ENCODE results near the gene HOXD13.

Gene HOXD13

DNA sequence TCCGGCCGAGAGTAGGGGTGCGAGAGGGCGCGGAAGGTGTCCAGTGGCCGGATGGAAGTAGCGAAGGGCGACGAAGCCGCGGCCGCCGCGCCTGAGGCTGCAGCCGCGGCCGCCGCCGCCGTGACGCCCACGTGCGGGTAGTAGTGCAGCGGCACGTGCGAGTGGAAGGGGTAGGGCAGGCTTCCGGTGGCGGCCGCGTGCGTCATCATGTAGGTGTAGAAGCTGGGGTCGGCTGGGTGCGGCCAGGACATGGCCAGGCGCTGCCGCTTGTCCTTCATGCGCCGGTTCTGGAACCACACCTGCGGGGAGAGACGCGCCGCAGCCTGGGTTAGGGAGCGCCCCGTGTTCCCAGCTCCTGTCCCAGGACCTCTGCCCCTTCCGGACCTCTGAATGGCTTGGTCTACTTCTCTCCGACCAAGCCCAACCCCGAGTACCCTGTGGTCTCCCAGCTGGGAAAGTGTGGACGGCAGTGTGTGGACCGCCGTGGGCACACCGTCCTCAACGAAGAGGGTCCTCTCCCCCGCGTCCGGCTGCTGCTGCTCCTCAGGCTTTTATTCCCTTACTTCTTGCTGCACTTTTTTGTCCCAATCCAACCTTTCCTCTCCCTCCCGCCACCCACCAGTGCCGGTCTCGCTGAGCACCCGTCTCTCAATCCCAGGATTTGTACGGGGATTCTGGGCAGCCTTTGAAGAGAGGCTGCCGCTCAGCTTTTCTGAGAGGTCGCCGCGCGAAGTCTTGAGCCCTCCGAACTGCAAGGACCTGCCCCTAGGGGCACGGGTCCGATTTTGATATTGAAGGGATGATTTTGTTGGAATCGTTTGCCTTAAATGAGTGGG is 11.8 kb upstream of the HOXD13 start:
- DNase-seq (ENCODE audit: insufficient read length, low spot score): no peak
- no peak for FAIRE-seq

DNA sequence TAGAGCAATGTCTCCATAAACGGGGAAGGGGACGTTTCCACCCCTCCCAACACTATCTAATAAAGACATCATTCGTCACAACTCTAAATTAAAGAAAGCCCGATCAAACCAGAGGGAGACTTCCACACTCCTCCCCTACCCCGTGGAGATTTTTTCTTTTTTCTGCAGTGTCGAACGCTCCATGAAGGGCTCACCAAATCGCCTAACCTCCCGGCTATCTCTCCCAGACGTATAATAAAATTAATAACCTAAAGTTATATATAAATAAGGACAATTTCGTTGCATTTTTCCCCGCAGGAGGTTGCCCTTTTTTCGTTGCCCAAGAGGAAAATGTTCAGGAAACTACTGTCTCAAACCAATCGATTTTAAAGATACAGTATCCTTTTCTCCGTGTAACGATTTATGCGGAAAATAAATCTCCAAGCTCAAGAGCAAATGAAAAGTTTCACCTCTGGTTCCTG is 11.1 kb upstream of the HOXD13 start:
- FAIRE-seq (no peak), DNase-seq (ENCODE audit: insufficient read length, low spot score) (no peak)

DNA sequence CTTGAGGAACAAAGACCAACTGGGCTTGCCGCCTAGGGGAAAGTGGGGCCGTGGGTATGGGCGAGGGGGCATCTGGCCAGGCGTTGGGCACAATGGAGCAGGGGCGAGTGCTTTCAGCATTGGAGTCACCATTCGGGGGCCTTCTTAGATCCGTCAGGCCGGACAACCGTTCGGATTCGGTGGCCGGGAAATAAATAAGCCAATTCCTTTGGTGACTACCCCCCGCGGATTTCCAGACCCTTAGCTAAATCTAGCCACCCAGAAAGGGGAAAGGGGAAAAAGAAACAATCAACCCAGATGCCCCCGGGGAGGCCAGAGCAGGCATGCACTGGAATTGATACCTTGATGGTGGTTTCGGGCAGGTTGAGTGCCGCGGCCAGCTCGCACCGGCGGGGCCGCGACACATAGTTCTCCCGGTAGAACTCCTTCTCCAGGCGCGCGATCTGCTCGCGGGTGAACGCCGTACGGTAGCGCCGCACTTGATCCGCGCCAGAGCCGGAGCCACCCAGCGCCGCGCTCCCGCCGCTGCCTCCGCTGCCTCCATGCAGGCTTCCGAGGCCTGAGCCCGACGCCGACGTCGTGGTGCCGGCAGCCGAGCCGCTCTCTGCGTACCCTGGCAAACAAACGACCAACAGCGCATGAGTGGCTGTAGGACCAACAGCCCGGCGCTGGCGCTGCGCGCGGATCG is 10.5 kb upstream of the HOXD13 start:
- DNase-seq (ENCODE audit: insufficient read length, low spot score): no peak
- FAIRE-seq: no peak

DNA sequence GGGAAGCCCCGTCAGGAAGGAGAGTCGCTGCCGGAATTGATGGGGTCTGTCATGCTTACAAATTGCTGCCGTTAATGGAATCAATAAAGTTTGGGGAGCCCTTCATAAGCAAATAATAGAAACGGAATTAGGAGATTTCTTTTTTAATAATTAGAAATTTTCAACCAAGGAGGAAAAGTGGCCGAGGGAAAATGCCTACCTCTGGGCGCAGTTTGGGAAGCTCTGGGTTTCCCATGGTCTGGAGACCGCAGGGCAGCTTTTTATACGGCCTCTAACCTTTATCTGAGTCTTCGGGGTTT is 10.0 kb upstream of the HOXD13 start:
- DNase-seq (ENCODE audit: insufficient read length, low spot score) (no peak), FAIRE-seq (no peak)

DNA sequence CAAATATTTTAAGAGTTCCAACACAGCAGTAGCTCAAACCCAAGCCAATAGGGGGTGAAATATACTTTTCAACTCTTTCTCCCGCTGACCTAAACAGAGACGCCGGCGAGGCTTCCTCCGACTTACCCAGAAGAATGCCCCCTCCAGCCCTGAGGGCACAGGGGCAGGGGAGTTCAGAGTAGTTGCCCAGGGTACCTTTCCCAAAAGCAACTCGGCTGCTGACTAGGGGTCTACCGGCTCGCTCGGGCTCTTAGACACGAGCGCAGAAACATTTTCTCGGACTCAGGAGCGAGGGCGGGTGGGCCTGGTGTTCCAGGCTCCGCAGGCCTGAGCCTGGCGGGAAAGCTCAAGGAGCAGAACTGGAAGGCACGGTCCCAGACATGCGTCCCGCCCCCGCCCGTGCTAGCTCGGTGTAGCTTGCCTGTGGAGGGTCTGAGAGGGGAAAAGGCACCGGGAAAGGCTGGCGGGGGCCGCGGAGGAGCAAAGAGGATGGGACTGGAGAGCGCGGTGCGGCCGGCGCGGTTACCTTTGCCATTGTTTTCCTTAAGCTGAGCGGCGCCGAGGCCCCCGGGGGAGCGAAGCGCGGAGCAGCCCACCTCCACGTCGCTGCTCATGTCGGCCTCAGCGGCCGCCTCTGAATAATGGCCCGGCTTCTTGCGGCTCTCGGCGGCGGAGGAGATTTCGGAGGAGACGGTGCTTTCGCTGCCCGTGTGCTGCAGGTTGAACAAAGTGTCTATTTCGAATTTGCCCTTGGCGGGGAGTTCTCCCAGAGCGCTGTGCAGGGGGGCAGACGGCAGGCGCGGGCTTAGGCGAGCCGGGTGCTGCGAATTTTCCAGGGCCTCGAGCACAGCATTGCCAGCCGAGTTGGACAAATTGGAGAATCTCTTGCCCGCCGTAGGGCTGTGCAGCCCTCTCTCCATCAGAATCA is 9.4 kb upstream of the HOXD13 start:
- FAIRE-seq: no peak

DNA sequence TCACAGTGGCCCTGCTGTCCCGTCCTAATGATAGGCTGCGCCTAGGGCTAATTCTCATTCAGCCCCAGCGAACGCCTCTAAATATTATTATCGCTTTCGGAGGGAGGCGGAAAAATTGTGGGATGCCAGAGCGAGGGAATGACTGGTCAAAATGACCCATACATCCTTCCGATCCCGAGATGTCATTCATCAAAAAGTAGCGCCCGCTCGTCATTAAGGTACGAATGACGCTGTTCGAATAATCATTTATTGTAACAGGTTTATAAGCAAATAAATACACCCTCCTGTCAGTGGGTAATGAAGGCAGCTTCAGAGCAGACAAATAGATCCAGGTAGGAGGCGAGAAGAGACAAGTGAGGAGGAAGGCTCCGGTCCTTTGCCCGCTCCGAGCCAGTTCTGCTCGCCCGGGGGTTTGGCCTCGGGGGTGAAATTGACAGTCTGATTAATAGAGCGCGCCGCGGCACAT is 8.7 kb upstream of the HOXD13 start, which contains the start of gene EVX2:
Gene EVX2, minus strand, starts transcription at position 167 of the 466 bp plus-strand sequence. CDS start 186 bp downstream, outside the sequence.
- DNase-seq (ENCODE audit: insufficient read length, low spot score) (no peak), FAIRE-seq (no peak)

More for the DNA sequence above, 9.4 kb upstream of the HOXD13 start:
- no peak for DNase-seq (ENCODE audit: insufficient read length, low spot score)

DNA sequence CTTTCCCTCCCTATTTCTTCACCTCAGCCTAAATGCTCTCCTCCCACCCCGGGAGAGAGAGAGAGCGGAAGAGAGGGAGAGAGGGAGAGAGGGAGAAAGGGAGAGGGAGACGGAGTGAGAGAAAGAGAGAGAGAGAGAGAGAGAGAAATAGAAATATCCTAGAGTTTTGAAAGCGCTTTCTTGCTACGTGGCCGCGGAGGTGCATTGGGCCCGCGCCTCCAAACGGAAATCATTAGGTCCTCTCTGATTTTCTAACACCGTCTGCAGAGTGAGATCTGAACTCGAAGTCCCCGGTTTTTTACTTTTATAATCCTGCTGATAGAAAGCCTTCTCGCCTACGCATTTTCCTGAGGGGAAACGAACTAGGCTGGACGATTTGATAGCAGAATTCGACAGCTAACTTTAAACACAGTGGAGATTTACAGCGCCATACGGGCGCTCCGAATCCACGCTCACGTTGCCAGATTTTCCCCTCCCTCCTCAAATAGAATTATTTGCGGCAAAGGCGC is 7.9 kb upstream of the HOXD13 start:
- DNase-seq (ENCODE audit: insufficient read length, low spot score) (no peak), FAIRE-seq (no peak)

DNA sequence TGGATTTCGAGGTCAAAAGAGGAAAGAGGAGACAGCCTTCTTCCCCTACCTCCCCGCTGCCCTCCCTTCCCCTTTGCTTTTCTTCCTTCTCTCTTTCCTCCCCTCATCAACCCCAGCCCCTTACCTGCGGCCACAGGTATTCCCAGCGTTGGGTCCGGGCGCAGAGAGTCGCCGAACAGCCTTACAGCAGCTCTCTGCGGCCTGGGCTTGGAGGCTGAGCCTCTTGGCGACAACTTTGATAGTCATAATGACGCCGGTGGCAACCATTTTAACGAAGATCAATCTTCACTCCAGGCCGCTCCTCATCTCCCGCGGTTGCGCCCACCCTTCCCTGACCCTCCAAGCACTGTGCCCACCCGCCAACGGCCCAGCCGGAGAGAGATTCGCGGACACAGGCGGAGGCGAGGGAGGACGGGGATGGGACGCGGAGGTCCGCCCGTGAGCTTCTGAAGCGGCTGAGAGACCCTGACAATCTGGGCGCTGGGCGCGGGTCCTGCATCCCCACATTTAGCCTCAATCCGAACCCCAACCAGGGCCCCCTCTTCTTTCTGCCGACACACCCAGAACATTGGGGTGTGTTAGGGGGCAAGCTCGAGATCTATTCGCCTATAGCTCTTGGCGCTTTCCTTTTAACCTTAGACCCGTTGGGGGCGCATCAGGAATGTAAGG is 7.3 kb upstream of the HOXD13 start:
- FAIRE-seq (no peak), DNase-seq (ENCODE audit: insufficient read length, low spot score) (no peak)

DNA sequence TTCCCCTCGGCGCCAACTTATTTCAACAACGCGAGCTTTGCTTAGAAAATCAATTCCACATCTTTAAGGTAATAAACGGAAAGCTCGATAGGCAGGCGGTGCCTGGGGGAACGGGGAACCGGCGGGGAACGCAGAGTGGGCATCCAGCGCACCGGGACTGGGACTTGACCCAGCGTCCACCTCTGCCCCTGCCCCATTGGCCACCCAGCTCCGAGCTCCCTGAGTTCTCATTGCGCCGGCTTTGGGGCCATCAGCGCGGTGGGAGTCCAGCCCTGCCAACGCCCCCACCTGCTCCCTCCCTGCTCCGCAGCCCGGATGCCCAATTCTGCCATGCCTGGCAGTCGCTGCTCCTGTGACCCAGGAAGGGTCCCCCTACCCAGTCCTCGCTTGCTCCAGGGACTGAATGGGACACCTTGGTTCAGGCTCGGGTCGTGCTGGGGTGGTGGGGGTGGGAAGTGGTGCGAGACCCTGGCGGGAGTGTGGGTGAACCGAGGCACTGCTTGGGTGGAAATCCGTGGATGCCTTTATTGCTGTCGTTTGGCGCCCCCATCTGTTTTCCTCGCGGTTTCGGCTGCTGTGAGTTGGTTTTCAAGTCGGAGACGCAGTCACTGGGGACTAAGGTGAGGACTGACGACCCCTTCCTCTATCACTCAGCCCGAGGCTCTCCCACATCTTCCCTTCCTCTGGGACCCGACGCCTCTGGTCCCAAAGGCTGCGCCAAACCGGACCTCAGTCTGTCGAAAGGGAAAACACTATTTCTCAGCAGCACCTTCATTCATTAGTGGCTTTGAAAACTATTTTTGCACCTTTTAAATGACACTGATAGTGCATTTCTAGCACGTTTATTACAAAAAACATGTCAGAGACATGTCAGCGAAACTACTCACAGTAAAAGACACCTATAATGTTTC is 6.4 kb upstream of the HOXD13 start:
- DNase-seq (ENCODE audit: insufficient read length, low spot score) (peak; percentile 51), FAIRE-seq (no peak)

DNA sequence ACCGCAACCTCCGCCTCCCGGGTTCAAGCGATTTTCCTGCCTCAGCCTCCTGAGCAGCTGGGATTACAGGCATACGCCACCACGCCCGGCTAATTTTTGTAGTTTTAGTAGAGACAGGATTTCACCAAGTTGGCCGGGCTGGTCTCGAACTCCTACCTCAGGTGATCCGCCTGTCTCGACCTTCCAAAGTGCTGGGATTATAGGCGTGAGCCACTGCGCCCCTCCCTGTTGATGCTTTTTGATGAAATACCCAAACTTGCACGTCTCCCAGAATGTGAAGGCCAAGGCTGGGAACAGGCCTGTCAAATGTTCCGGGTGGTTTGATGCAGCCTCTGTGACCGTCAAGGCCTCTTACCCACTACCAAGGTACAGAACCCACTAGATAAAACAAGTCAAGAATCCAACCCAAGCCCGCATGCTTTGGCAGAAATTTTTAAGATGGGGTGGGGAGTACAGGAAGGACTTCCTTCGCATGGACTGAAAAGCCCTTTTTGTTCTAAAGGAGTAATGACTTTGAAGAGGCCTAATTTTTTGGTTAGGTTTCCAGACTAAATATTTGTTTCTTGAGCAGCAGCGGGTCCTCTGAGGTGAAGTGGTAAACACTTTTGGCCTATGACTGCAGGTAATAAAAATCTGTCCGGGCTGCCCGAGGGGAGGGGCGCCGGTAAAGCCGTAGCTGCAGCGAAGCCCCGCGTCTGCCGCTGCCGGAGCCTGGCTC is 5.0 kb upstream of the HOXD13 start:
- no peak for DNase-seq (ENCODE audit: insufficient read length, low spot score)
- FAIRE-seq: no peak

DNA sequence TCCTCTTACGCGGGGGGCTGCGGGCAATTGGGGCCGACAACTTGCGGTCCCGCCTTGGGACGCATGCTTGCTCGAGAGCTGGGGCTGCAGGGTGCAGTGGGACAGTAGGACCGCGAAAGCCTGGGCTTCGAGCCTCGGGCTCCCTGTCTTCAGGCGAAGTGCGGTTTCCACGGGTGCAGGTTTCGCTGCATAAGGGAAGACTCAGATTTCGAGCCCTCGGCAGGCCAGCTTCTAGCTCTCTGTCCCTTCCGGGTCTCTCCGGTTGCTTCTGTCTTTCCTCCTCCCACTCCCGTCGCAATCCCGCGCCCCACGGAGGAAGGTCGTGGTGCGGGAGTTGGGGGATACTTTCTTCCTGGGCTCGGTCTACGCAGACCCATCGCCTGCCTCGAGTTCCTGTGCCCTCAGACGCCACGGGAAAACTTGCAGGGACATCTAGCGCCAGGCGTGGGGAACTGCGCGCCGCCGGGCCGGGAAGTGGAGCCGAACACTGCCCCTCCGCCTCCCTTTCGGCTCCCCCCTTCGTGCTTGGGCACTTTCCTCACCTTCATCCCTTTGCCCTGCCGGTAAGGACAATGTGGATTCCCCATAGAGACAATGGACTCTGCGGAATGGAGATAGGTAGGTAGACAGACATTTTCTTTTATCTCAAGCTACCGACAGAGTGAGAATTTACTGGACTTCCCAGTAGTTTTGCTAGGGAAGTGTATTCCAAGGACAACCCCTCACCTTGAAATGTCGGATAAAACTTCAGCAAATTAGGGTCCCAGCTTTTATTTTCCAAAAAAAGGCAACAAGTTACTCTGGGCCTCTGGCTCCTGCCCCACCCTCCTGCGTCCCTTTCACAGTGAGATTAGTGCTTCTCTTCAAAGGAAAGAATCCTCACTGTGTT is 4.2 kb upstream of the HOXD13 start:
- DNase-seq (ENCODE audit: insufficient read length, low spot score) (peak; percentile 52), FAIRE-seq (peak; percentile 68)

DNA sequence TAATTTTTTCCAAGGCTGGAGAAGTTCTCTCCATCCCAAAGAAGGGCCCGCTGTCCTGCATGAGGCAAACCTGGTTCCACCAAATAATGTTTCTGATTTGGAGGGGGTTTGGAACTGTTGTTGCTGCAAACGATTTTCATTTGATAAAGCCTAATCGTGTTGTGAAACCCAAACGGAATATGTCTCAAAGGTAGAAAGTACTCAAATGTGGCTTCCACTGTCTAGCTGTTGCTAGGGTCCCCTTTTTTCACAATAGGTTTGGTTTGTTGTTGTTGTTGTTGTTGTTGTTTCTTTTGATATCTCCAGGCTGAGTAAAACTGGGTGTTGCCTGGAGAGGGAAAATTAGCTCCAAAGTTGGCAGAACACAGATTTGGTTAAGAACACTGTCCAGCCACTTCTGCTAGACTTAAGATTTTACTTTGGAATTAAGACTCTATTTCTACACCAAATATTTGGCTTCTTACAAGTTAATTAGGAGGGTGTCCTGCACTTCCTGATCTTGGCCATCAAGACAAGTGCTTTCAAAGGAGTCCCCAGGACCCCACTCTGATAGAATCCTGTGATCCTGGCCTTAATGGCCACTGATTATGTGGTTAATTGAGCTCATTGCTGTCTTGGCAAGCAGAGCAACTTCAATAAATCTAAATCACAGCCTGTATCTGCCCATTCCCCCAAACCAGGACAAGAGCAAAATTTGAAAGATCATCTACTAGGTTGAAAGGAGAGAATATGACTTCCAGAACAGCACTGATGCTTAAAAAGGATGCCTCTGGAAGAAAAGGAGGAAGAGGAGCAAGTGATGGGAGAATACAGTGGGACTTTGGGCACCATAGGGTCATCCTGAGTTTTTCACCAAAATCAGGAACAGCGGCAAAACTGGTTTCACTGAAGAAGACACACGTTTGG is 3.3 kb upstream of the HOXD13 start:
- FAIRE-seq: no peak

DNA sequence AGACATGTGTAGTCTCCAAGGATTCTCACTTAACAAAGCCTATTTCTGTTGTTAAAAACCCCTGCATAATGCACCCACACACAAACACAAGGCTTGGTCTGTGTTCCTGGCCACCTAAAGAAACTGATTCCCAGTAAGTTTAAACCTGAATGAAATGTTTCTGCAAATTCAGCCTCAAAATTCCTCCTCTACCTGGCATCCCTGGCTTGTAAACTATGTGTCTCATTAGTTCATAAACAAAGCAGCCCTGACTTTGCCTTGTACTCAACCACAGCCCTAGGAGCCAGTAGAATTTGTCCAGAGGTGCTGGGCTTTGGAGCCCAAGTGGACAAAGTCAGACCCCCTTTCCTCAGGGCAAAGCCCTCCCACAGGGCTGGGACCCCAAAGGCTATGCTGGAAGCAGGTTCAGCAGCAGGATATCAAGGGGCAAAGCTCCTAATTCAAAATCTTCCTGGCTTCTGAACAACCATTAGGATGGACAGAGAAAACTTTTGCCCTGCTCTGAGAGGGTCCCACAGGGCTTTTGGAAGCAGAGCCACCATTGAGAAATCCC is 2.6 kb upstream of the HOXD13 start:
- DNase-seq (ENCODE audit: insufficient read length, low spot score) (no peak), FAIRE-seq (no peak)

More for the DNA sequence above, 3.3 kb upstream of the HOXD13 start:
- DNase-seq (ENCODE audit: insufficient read length, low spot score): no peak

DNA sequence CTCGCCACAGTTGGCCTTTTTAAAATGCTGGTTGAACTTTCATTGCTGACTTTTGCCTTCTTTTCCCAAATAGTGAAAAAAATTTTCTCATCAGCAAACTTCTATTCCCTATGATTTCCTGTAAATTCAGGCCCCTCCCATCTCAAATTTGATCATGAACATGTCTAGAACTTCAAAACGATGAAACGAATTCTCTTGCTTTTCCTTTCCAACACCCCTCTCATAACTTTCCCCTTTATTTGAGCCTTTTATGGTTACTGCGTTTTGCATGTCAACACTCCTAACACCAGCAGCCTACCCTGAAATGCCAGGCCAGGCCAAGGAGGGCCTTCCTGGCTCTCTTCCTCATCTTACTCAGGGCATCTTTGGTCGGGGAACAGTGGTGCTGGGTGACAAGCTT is 1.7 kb upstream of the HOXD13 start:
- DNase-seq (ENCODE audit: insufficient read length, low spot score): no peak
- no peak for FAIRE-seq

DNA sequence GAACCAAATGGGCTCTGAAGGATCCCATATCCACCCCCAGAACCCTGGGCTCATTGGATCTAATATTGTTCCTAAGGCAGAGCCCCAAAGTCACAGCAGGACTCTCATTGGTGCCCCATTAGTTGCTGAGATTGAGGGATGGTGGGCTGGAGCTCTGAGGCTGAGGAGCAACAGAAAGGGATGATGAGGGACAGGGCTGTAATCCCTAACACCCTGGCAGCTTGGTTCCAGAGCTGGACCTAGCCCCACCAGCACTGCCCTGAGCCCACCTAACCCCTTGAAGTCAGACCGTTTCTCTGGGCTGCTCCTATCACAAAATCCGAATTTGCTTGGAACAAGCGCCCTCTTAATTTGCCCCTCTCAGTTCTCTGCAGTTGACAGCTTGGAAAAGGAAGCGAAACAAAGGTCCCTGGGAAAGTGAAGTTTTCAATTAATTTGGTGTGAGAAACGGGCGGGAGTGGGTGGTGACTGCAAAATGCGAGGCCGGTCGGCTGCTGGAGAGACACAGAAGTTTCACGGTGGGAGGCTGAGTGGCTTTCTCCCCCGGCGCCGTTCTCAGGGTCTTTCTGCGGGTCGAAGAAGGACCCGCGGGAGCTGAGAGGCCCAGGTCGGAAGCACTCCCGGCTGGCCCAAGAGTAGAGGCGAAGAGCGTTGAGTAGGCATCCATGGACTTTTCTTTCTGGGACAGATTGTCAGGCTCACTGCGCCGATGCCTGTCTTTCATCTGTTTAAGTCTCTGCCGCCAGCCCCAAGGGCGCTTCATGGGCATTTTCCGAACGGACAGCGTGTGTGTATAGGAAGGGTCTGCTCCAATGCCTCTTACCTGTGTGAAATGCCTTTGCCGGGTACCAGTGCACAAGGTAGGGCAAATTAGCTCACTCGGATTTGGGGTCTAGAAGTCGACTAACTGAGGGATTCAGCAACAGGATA is 927 bp upstream of the HOXD13 start:
- DNase-seq (ENCODE audit: insufficient read length, low spot score) (no peak), FAIRE-seq (no peak)

Measured in HTR-8/SVneo (cell line).